Left ventricle myocardium superior (tissue), 1 donor: ENCODE results near the gene ELOB. TPM values are rescaled to one million over a fixed set of nuclear protein-coding genes. Genes with fewer than 3 reads are reported as not detected.

Source experiments
- ATAC-seq: fragments of 200-7000 bp; cut with Tn5 transposase; one replicate; pipeline ENCODE4 v1.9.1; 2020; ENCODE audit warnings: mild to moderate bottlenecking, moderate library complexity
- DNase-seq: peaks from one replicate; pipeline ENCODE4 v3.0.0-alpha.2; 2020
- intact Hi-C: fragments of 100-400 bp; cut with micrococcal nuclease; formaldehyde crosslinking; loops from one replicate; pipeline ENCODE4 v1.11.0; 2022
- long read RNA-seq: library from polyadenylated mRNA; unstranded; transcript quantifications from one replicate; pipeline ENCODE4 v2.0.0, GENCODE V29; 2021
- total RNA-seq: library from RNA; stranded (reverse); fragmentation: NEBNext Ultra II Directional; extraction: Animal tissue kit (Norgen Biotek cat#: 25700); gene quantifications from one replicate; pipeline ENCODE4 v1.2.1, GENCODE V29; 2021
- donor health status: DM: no; HTN: yes; CAD: no; lungs with severe emphysema.

ELOB gene
- 325 TPM for total RNA-seq
- long read RNA-seq, transcript ELOB-202 (3 exons, 997 nt): minor isoform, 87 of 315 reads
- long read RNA-seq, transcript ELOB-203 (4 exons, 991 nt): major isoform, 217 of 315 reads
- long read RNA-seq, partial matches to known transcripts: 5 of 315 reads
- long read RNA-seq, other reads (novel, unspliced or antisense): 1 of 315 reads

DNA sequence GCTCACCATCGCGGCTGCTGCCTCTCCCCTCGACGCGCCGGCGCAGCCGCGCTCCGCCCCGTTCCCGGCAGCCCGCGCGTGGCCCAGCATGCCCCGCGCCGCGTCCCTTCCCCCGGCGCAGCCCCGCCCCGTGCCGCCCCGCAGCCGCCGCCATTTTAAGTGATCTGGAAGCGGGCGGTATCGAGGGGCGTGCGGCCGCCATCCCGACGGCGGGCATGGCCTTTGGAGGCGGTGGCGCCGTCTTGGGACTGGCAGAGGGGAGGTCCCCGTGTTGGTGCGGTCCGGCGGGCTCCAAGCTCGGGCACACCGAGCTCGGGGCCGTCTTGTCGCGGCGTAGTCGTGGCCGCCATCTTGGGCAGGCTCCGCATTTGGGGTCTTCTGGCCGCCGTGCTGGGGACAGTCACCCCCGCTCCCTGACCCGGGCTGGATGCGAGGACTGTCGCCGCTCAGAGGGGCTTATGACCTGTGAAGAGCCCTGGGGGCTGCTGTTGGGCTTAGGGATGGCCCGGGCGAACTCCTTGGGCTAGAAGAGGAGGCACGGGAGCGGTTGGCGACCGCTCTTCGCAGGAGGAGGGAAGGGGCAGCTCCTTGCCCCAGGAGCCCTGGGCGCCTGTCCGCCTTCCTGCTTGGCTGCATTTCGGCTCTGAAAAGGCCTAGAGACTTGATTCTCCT lies at the start of gene ELOB:
Gene ELOB, minus strand, starts transcription at position 50 of the 672 bp plus-strand sequence. Its CDS starts 41 bp downstream, at position 9.
- intact Hi-C loops: no loop called here
- peak; percentile 94 for DNase-seq
- peak; percentile 95 for ATAC-seq

DNA sequence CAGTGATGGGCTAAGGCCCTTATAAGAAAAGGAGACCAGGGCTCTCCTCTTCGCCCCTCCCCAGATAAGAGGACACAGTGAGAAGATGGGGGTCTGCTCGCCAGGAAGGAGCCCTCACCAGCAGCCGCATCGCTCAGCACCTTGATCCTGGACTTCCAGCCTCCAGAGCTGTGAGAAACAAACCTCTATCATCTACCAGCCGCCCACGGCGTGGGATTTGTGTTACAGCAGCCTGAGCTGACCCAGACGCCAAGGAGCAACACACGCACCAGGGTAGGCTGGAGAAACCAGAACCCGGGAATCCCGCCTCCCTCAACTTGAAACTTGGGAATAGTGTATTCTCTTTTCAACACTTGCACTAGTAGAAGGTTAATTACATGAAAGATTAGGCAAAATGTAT lies 48.8 kb upstream of the ELOB start:
- no peak for ATAC-seq

DNA sequence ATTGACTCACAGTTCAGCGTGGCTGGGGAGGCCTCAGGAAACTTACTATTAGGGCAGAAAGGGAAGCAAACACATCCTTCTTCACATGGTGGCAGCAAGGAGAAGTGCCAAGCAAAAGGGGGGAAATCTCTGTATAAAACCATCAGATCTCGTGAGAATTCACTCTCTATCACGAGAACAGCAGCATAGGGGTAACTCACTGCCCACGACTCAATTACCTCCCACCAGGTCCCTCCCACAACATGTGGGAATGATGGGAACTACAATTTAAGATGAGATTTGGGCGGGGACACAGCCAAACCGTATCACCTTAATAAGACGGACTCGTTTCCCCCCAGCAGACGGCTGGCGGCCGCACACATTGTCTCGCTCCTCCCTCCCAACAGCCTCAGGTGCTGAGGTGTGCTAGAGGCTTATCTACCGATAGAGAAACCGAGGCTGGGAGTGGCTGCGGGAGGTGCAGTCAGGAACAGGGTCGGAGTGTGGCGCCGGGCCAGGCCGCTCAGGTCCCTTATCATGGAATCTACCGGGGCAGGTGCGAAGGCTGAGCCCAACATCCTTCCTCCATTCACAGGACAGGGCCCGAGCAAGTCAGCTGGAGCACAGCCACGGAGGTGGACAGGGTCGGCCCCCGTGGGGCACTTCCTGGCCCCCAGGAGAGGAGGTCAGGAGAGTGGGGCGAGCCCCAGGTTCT lies 48.1 kb upstream of the ELOB start:
- intact Hi-C loops: no loop called here
- ATAC-seq (no peak), DNase-seq (no peak)

More for the DNA sequence above, 48.8 kb upstream of the ELOB start:
- intact Hi-C loops: no loop called here
- no peak for DNase-seq

DNA sequence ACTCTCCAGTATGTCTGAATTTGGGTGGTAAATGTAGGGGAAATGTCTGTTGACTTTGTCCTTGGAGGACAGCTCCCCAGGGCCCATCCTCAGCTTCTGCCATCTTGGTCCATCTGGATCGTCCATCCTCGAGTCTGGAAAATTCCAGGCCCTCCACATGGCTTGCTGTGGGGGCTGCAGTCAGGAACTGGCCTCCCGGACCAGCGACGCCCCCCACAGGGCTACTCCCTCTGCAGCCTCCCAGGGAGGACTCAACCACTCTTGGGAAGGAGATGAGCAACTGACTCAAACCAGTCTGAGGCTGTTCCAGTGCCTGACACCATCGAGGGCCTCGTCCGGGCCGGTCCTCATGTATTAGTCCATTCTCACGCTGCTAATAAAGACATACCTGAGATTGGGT lies 47.5 kb upstream of the ELOB start:
- DNase-seq (no peak), ATAC-seq (no peak)
- intact Hi-C loops: no loop called here

DNA sequence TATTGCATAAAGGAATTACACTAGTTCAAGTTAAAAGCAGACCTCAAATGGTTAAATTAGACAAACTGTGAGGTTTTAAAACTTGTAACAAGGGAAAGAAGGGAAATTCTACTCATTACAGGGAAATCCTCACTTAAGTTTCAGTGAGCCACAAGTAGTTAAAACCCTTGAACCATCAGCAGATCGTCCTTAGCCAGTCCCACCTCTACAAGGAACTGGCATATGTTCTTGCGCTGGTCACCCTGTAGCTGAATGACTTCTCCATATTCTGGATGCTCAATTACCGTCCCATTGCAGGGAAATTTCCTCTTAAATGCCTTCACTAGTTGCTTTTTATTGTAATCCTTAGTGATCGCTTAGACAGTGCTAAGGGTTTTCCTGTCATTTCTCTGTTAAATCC lies 45.4 kb upstream of the ELOB start:
- DNase-seq (no peak), ATAC-seq (no peak)
- intact Hi-C loops: no loop called here

DNA sequence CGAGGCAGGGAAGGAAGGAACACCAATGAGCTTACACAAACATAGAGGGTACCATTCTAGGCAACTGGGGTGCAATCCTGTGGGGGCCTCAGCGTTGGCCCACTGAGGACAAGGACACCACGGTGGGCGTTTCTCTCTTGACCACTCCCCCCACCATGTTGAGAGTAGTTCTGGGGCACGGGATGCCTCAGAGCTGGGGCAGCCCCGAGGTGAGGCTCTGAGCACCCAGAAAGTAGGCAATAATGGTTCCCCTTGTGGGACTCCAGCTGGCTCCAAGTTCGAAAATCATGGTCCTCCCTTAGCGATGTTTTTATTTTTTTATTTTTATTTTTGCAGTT lies 45.0 kb upstream of the ELOB start:
- no peak for ATAC-seq
- DNase-seq: no peak
- intact Hi-C loops: no loop called here

DNA sequence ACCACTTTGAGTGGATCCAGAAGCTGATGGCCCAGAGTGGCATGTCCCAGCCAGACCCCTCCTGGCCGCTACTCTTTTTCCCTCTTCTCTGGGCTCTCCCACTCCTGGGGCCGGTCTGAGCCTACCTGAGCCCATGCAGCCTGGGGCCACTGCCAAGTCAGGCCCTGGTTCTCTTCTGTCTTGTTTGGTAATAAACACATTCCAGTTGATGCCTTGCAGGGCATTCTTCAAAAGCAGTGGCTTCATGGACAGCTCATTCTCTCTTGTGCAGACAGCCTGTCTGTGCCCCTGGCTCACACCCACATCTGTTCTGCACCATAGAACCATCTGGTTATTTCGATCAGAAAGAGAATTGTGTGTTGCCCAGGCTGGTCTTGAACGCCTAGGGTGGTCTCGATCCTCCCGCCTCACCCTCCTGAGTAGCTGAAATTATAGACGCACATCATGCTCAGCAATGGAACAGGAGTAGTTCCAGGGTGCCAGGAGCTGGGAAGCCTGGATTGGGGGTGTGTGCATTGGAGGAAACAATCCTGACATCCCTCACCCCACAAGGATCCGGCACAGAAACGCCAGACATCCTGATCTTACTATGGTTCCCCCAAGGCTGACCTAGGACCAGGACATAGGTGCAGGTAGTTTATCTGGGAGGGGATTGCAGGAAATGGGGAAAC lies 44.5 kb upstream of the ELOB start:
- DNase-seq (no peak), ATAC-seq (no peak)
- intact Hi-C loops: no loop called here

DNA sequence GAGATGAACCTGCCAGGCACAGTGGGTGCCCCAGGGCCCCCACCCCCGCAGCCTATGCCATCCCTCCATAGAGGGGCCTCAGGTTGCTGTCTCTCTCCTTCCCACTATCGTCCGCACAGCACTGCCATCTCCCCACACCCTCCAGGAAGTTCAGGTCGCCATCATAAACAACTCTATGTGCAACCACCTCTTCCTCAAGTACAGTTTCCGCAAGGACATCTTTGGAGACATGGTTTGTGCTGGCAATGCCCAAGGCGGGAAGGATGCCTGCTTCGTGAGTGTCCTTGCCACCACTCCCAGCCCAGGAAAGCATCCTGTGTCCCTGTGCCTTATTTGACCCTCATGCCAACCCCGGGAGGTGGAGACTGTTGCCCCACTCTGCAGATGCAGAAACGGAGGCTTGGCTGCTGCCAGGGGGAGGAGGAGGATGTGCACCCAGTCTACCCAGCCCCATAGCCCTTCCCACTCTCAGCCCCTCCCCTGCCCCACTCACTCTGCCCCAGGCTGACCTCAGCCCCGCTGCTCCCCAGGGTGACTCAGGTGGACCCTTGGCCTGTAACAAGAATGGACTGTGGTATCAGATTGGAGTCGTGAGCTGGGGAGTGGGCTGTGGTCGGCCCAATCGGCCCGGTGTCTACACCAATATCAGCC lies 43.9 kb upstream of the ELOB start:
- ATAC-seq (no peak), DNase-seq (no peak)
- intact Hi-C loops: no loop called here

DNA sequence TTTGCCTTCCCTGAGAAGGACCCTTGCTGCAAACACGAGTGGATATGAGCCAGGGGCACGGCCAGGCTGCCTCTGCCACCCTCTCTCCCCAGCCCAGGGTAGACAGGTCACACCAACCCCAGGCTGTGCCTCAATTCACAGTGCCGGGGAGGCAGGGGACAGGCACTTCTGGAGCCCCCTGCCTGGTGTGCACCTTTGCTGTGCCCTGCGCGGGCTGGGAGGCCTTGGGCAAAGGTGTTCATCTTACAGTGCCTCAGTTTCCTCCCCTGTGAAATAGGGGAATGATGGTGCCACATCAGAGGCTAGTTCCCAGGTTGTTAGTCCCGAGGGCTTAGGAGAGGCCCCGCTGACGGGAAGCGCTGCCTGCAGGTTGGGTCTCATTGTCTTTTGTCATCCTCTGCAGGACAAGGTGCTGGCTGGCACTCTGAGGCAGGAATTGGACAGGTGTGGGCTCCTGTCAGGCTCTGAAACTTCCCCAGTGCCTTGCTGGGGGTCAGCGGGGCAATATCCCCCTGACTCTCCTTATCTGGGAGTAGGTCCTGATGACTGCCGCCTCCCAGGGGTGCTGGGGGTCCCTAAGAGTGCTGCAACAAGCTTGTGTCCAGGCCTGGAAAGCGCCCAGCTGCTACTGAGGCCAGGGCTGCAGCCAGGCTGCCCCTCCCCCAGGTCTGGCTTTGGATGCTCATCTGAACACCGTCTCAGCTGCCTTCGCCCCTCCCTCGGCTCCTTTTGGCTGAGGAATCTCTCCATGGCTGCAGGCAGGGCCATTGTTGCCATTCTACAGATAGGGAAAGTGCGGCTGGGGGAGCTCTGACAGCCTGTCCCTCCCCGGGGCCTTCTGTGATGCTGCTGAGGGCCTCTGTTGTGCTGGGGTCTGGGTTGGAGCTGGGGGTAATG lies 43.1 kb upstream of the ELOB start:
- intact Hi-C loops: no loop called here
- DNase-seq: no peak
- no peak for ATAC-seq

DNA sequence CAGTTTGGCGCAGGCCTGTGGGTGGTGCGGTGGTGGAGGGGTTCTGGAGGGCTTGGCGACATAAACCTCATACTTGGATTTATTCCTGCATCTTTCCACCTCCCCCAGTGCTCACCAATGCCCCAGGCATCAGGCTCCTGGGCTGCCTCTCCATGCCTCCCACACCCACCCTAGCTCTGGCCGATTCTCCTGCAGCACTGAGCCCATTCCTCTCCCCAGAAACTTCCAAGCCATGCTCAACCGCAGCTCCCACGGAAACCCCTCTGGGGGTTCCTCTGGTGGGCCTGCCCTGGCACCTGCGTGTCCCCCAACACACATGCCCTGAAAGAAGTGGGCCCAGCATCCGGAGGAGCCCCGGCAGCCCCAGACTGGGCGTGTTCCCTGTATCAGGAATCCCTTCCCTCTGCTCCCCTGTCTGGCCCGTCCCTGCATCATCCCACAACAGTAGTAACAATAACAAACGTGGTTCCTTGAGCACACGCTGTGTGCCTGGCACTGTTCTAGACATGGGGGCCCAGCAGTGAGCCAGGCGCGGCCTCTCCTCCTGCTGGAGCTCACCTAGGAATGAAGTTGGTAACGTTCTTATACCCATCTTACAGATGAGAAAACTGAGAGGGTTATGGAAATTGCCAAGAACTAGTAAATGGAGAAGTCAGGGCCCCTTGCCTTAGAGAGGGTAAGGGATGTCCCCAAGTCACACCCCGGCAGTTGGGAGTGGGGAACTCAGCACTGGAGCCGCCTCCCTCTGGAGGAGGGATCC lies 42.3 kb upstream of the ELOB start:
- intact Hi-C loops: no loop called here
- DNase-seq: no peak
- ATAC-seq: no peak

DNA sequence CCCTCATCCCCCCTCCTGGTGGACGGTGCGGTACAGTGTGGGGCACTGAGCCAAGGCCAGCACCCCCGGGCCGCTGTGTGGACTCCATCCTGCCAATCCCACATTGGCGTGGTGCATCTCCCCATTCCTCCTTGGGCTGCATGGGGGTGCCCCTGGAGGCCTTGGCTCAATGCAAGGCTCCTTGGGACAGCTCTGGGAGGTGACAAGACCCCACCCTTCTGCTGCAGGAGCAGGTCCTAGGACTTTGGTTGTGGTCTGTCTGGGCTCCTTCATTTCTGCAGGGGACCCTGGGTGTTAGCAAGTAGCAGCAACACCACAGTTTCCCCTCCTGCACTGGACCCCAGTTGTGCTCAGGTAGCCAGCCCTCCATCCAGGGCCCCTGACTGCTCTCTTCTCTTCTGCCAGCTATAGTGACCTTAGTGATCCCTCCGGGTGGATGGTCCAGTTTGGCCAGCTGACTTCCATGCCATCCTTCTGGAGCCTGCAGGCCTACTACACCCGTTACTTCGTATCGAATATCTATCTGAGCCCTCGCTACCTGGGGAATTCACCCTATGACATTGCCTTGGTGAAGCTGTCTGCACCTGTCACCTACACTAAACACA lies 41.3 kb upstream of the ELOB start:
- DNase-seq (no peak), ATAC-seq (no peak)
- intact Hi-C loops: no loop called here

DNA sequence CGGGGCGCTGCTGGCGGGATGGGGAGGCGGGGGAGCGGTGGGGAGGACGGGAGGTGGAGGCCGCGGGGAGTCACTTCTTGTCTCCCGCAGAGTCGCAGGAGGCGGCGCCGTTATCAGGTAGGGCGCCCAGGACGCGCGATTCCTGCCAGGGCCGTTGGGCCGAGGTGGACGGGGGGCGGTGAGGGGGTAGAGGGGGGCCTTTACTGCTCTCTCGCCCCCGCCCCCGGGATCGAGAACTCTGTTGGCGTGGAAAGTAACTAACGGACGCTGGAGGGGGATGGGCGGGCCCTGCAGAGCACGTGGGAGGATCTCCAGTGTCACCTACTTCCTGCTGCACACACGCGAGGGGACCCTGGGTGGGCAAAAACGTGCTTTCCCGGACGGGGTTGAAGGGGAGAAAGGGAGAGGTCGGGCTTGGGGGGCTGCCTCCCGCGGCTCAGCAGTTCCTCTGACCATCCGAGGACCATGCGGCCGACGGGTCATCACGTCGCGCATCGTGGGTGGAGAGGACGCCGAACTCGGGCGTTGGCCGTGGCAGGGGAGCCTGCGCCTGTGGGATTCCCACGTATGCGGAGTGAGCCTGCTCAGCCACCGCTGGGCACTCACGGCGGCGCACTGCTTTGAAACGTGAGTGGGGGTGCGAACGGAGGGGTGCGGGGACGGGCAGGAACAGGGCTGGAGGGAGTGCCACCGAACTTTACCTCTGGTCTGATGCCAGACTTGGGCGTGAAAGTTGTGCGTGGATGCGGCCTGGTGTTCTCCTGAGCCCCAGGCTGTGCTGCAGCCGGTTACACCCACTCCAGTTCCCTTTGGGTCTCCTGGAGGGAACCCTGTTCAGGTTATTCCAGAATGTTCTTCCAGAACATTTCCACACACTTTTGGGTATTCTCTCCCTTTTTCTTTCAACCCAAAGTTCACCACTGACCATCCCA lies 40.5 kb upstream of the ELOB start:
- DNase-seq: no peak
- no peak for ATAC-seq
- intact Hi-C loops: no loop called here

DNA sequence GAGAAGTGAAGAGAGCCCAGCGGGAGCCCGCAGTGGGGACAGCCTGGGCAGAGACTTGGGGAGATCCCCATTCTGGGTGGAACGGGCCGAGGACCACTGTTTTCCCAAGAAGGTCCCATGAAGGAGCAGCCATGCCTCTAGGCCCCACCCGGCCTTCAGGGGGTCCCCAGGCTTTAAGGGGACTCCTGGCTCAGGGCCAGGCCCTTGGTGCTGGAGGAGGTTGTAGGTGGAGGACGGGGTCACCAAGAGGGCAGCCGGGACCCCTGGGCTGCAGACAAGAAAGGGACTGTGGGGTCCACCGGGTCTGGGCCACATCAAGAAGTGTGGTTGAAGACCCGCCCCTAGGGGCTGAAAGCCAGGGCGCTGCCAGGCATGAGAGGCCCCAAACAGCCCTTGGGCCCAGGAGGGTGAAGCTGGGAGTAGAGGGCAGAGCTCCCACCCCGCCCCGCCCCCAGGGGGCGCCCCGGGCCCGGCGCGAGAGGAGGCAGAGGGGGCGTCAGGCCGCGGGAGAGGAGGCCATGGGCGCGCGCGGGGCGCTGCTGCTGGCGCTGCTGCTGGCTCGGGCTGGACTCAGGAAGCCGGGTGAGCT lies 39.8 kb upstream of the ELOB start, which contains the start of gene PRSS21:
Gene PRSS21, plus strand, starts transcription at position 487 of the 589 bp plus-strand sequence. Its CDS starts 32 bp downstream, at position 519.
- intact Hi-C loops: no loop called here
- DNase-seq (no peak), ATAC-seq (no peak)

DNA sequence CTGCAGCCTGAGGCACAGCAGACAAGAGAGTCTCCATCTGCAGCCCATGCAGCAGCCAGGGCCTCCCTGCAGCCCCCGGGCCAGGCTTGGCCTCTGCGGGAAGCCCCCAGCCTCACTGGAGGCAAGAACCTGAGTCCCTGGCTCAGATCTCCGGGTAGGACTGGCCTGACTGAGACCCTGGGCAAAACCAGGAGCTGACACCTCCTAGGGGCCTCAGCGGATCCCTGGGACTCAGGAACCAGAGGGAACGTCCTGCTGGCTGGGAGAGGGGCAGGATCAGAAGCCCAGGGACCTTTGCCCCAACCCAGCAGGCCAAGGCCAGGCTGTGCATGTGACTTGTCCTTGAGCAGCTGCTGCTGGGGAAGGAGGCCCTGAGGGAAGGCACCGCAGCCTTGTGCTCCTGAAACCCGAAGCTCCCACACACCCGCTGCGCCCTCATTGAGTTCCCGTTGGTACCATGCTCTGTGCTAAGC lies 38.3 kb upstream of the ELOB start:
- no peak for DNase-seq
- no peak for ATAC-seq
- intact Hi-C loops: no loop called here

DNA sequence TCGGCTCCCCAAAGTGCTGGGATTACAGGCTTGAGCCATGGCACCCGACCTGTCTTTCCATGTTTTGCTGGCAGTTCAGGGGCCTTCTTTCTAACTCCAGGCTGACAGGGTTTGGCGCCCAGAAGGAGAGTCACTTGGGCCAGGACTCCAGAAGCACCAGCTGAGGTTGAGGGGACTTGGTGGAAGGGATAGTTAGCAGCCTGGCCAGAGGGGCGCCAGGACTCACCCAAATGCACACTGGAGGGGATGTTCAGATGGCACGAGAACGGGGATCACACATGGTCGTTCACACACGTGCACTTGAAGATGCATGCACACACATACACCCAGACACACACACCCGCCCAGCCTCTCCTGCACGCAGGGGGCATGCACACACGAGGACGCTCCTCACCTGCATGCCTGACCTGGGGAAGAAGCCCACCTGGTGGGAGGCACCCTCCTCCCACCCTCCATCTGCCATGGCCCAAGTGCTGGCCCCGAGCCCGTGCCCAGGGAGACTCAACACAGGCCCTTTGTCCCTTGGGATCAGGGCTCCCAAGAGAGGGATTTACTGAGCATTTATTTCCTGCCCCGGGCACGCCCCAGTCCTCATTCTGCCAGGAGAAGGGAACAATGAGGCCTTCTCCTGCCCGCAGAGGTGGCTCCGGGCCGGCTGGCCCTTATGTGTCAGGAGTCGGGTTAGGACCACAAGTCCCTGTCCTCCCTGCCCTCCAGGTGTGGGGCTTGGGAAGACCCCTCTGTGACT lies 37.6 kb upstream of the ELOB start:
- ATAC-seq (no peak), DNase-seq (no peak)
- intact Hi-C loops: no loop called here
